ENCODE measurements around the gene ACKR3. TPM values are rescaled to one million over a fixed set of nuclear protein-coding genes. Genes with fewer than 3 reads are reported as not detected.

ACKR3 gene
- total and polyA plus RNA-seq, 9 donors, result 4.6 to 22.7 (median 7.9) TPM

DNA sequence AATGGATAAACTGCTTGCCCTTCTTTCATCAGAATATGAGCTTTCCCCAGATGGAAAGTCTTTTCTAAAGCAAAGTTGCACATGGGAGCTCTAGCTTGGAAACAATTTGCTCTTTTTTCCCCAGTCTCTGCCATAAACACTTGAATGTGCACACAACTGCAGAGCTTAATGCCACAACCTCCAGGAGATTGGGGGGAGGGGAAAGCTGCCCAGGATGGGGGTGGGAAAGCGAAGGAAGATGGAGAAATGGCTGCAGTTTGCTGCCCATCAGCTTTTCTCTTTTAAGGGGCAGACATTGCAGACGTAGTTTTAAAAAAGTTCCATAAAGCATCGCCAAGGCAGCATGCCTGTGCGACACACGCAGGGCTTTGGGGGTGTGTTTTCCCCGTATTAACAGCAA lies 1.5 kb downstream of the ACKR3 start:
- 79 to 88% (median 86%) methylated on average over 6 of the region's 6 CpGs for WGBS, 3 donors
- intact Hi-C loops (cut with DNase I), result loop anchor here in 2 of 4 donors (5.0 kb wide), 2 partner anchors 71 to 209 kb away; no protein-coding TSS in a partner anchor
- H3K36me3 ChIP-seq, result no peaks in the 10 kb centered on the region
- peak overlapping the region in 1 of 2 donors; percentile 11 for H3K27ac ChIP-seq
- H3K4me1 ChIP-seq (ENCODE audit: insufficient read depth), result peaks cover 2% of the 10 kb centered on the region
- H3K9me3 ChIP-seq, result no peaks in the 10 kb centered on the region
- DNase-seq, result no peak
- TF ChIP-seq POLR2A (IDR thresholded peaks at IDR 0.05) (no peak), EP300 (IDR thresholded peaks at IDR 0.05) (no peak), CTCF (IDR thresholded peaks at IDR 0.05) (no peak)
- H3K27me3 ChIP-seq, result no peaks in the 10 kb centered on the region
- H3K4me3 ChIP-seq, result peak overlapping the region; percentile 18

DNA sequence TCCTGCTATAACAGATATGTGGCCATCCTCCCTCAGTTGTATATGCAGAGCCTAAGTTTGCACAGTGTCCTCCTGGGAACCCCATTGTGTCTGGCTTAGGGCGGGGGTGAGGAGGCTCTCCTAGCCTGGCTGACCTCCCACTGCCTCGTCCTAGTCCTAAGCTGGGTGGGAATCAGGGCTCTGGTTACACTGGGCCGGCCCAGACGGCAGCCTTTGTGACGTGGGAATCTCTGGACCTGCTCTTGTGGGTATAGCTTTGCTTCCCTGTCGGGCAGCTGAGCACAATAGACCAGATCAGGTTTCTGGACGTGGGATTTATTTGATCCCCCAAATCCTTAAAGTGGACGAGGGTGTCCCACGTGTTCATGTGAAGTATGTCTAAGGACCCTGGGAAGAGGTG lies 2.9 kb downstream of the ACKR3 start:
- H3K4me3 ChIP-seq, result no peak overlapping the region
- DNase-seq, result peak in 1 of 5 donors; percentile 46
- H3K27ac ChIP-seq, result no peak overlapping the region
- H3K27me3 ChIP-seq, result no peaks in the 10 kb centered on the region
- no peaks in the 10 kb centered on the region for H3K4me1 ChIP-seq (ENCODE audit: insufficient read depth)
- WGBS, 3 donors, result 41 to 59% (median 56%) methylated on average over 9 of the region's 9 CpGs
- intact Hi-C loops (cut with DNase I), result loop anchor here in 2 of 4 donors (5.0 kb wide), 2 partner anchors 70 to 210 kb away; no protein-coding TSS in a partner anchor
- no peaks in the 10 kb centered on the region for H3K36me3 ChIP-seq
- H3K9me3 ChIP-seq, result no peaks in the 10 kb centered on the region
- no peak for TF ChIP-seq CTCF (IDR thresholded peaks at IDR 0.05)
- no peak for TF ChIP-seq EP300 (IDR thresholded peaks at IDR 0.05)
- no peak for TF ChIP-seq POLR2A (IDR thresholded peaks at IDR 0.05)

GRCh38 chr2:236573066-236573929 lies 3.7 kb downstream of the ACKR3 start:
- H3K27me3 ChIP-seq, result no peaks in the 10 kb centered on the region
- H3K27ac ChIP-seq, result no peak overlapping the region
- no peaks in the 10 kb centered on the region for H3K9me3 ChIP-seq
- 88 to 95% (median 93%) methylated on average over 12 of the region's 12 CpGs for WGBS, 3 donors
- no peak for DNase-seq
- no peaks in the 10 kb centered on the region for H3K4me1 ChIP-seq (ENCODE audit: insufficient read depth)
- intact Hi-C loops (cut with DNase I), result loop anchor here in 2 of 4 donors (5.0 kb wide), 2 partner anchors 69 to 211 kb away; no protein-coding TSS in a partner anchor
- no peak overlapping the region for H3K4me3 ChIP-seq
- H3K36me3 ChIP-seq, result no peaks in the 10 kb centered on the region
- TF ChIP-seq EP300 (IDR thresholded peaks at IDR 0.05) (no peak), CTCF (IDR thresholded peaks at IDR 0.05) (no peak), POLR2A (IDR thresholded peaks at IDR 0.05) (no peak)

DNA sequence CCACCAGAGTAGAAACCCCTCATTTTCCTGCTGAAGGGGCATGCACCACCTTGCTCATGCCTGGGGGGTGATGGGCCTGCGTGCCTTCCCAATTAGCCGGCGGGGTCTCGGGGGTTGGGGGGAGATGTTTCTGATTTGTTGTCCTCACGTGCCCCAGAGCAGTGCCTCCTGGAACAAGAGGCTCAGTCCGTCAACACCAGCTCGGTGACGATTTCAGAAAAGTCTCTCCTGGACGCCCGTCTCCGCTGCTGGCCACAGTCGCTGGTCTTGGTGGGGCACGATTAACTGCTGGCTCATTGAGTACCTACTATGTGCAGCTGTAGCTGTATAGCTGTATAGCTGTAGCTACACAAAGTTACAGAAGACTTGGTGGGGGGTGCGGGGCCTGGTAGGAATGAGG lies 4.4 kb downstream of the ACKR3 start:
- H3K36me3 ChIP-seq, result no peaks in the 10 kb centered on the region
- intact Hi-C loops (cut with DNase I), result loop anchor here in 2 of 4 donors (5.0 kb wide), 2 partner anchors 68 to 212 kb away; no protein-coding TSS in a partner anchor
- H3K27ac ChIP-seq, result no peak overlapping the region
- no peaks in the 10 kb centered on the region for H3K4me1 ChIP-seq (ENCODE audit: insufficient read depth)
- no peaks in the 10 kb centered on the region for H3K27me3 ChIP-seq
- no peak for TF ChIP-seq EP300 (IDR thresholded peaks at IDR 0.05)
- no peak for TF ChIP-seq POLR2A (IDR thresholded peaks at IDR 0.05)
- no peak for TF ChIP-seq CTCF (IDR thresholded peaks at IDR 0.05)
- no peak for DNase-seq
- 90 to 95% (median 94%) methylated on average over 14 of the region's 14 CpGs for WGBS, 3 donors
- no peak overlapping the region for H3K4me3 ChIP-seq
- no peaks in the 10 kb centered on the region for H3K9me3 ChIP-seq

Data from ovary (tissue), 9 donors.